B cell (primary cell): Measurements from ENCODE around the gene PALLD. TPM values are rescaled to one million over a fixed set of nuclear protein-coding genes. Genes with fewer than 3 reads are reported as not detected.

ENCODE experiments used
- ATAC-seq: fragments of 200-7000 bp; cut with Tn5 transposase; one replicate; pipeline ENCODE4 v1.10.0; 2021; ENCODE audit warnings: low read depth, mild to moderate bottlenecking, moderate number of reproducible peaks, moderate library complexity
- CTCF ChIA-PET: fragments of 350-600 bp; sonication (Branson Sonifier 250); formaldehyde crosslinking; loops from one replicate; lab custom pipeline; 2021; ENCODE audit warnings: antibody characterized with exemption, inconsistent platforms; lab: Charles Lee
- POLR2A ChIA-PET: fragments of 350-600 bp; sonication (Branson Sonifier 250); formaldehyde crosslinking; loops from one replicate; lab custom pipeline; 2021; ENCODE audit warnings: antibody characterized with exemption; lab: Charles Lee
- DNase-seq: peaks from one replicate; pipeline ENCODE4 v3.0.0; 2013
- H2AFZ ChIP-seq: 2 replicates; pipeline ENCODE4 v1.6.1; 2012; ENCODE audit warnings: mild to moderate bottlenecking, low read depth, low read length; ENCODE audit not compliant: insufficient read depth, poor library complexity, severe bottlenecking
- H3K27ac ChIP-seq, 2 donors: 1 replicate in 1 of 2; 2 replicates in 1 of 2; pipeline ENCODE4 v1.5.1; 2012 to 2013; ENCODE audit warnings: low read length in 2 of 2, mild to moderate bottlenecking in 2 of 2, moderate library complexity in 1 of 2
- H3K27me3 ChIP-seq, 4 experiments: fragments of 200-600 bp in 1 of 4; sonication (generic) in 1 of 4; replicated peaks in 1 of 4; 1 replicate in 2 of 4; 2 replicates in 2 of 4; pipeline versions ENCODE4 v1.6.1 to v1.7.0; 2013 to 2016; ENCODE audit warnings: low read length in 3 of 4, mild to moderate bottlenecking in 2 of 4, mixed read lengths in 1 of 4, moderate library complexity in 1 of 4; ENCODE audit not compliant: insufficient read depth in 4 of 4, control insufficient read depth in 3 of 4; ENCODE audit errors: control extremely low read depth in 1 of 4
- H3K36me3 ChIP-seq, 2 experiments: replicated peaks in 1 of 2; 1 replicate in 1 of 2; 2 replicates in 1 of 2; pipeline versions ENCODE4 v1.6.1 to v1.7.1; 2013; ENCODE audit warnings: low read length in 1 of 2; ENCODE audit not compliant: insufficient read depth in 2 of 2, control insufficient read depth in 1 of 2; ENCODE audit errors: control extremely low read depth in 1 of 2, extremely low read depth in 1 of 2
- H3K4me1 ChIP-seq, 2 donors: fragments of 200-600 bp in 1 of 2; sonication (generic) in 1 of 2; 1 replicate in 1 of 2; 2 replicates in 1 of 2; pipeline versions ENCODE4 v1.5.1 to v1.6.1; 2013 to 2017; ENCODE audit warnings: low read length in 2 of 2; ENCODE audit not compliant: control insufficient read depth in 2 of 2, insufficient read depth in 2 of 2
- H3K4me2 ChIP-seq: replicated peaks from 2 replicates; pipeline ENCODE3; 2012; ENCODE audit warnings: mild to moderate bottlenecking, low read depth, low read length; ENCODE audit not compliant: poor library complexity, severe bottlenecking
- H3K4me3 ChIP-seq, 5 experiments: fragments of 200-600 bp in 1 of 5; sonication (generic) in 1 of 5; 1 replicate in 3 of 5; 2 replicates in 2 of 5; pipeline versions ENCODE4 v1.5.1 to v1.7.0; 2011 to 2016; ENCODE audit warnings: low read length in 4 of 5, mild to moderate bottlenecking in 4 of 5, low read depth in 2 of 5, control low read depth in 1 of 5, moderate library complexity in 1 of 5; ENCODE audit not compliant: insufficient read depth in 1 of 5; ENCODE audit errors: control extremely low read depth in 1 of 5, extremely low read depth in 1 of 5
- H3K79me2 ChIP-seq: fragments of 200-600 bp; sonication (generic); one replicate; pipeline ENCODE4 v1.6.0; 2016; ENCODE audit warnings: low read length; ENCODE audit not compliant: control insufficient read depth, insufficient read depth
- H3K9ac ChIP-seq: fragments of 200-600 bp; sonication (generic); 2 replicates; pipeline ENCODE4 v1.6.1; 2017; ENCODE audit warnings: mild to moderate bottlenecking, low read length, moderate library complexity
- H3K9me3 ChIP-seq, 3 donors: one replicate each; pipeline versions ENCODE4 v1.6.1 to v1.7.1; 2013; ENCODE audit warnings: low read length in 2 of 3; ENCODE audit not compliant: control insufficient read depth in 2 of 3, insufficient read depth in 1 of 3; ENCODE audit errors: control extremely low read depth in 1 of 3
- H4K20me1 ChIP-seq: 2 replicates; pipeline ENCODE4 v1.6.0; 2012; ENCODE audit warnings: mild to moderate bottlenecking, low read length; ENCODE audit not compliant: insufficient read depth, control insufficient read depth, poor library complexity, severe bottlenecking
- H3K27ac Mint-ChIP-seq: one replicate; pipeline ENCODE4 v1.8.0; 2021; ENCODE audit warnings: mixed read lengths
- H3K27me3 Mint-ChIP-seq: one replicate; pipeline ENCODE4 v1.8.0; 2021; ENCODE audit warnings: mixed read lengths
- H3K4me1 Mint-ChIP-seq: one replicate; pipeline ENCODE4 v1.8.0; 2021; ENCODE audit warnings: mixed read lengths
- H3K4me3 Mint-ChIP-seq: one replicate; pipeline ENCODE4 v1.8.0; 2021; ENCODE audit warnings: mixed read lengths
- H3K9me3 Mint-ChIP-seq: one replicate; pipeline ENCODE4 v1.8.0; 2022; ENCODE audit warnings: mixed read lengths; ENCODE audit not compliant: insufficient read depth
- CTCF ChIP-seq: fragments of 200-600 bp; IDR thresholded peaks from one replicate; pipeline ENCODE4 v1.8.0; 2022; ENCODE audit warnings: antibody characterized with exemption, mild to moderate bottlenecking
- EZH2 ChIP-seq: IDR thresholded peaks from 2 replicates; pipeline ENCODE4 v1.6.1; 2012; ENCODE audit warnings: borderline replicate concordance, low read depth, mild to moderate bottlenecking, moderate library complexity, low read length; ENCODE audit not compliant: insufficient read depth, poor library complexity, severe bottlenecking
- WGBS: methylation state at CpG from one replicate; pipeline ENCODE4 v1.1.5; 2013; ENCODE audit warnings: missing lambda C conversion rate; ENCODE audit not compliant: insufficient coverage; 5-methylcytosine and 5-hydroxymethylcytosine counted together
- intact Hi-C: fragments of 100-400 bp; cut with micrococcal nuclease; formaldehyde crosslinking; loops from one replicate; pipeline ENCODE4 v1.10.0; 2022
- polyA plus RNA-seq: library from polyadenylated mRNA; depleted of rRNA; stranded (reverse); fragments of >200 nt; gene quantifications from 2 replicates; pipeline ENCODE4 v1.2.3, GENCODE V29; 2012
- total RNA-seq, 2 donors: library from RNA; stranded (reverse); fragments of 120-200 nt in 1 of 2; gene quantifications; 1 replicate in 1 of 2; 2 replicates in 1 of 2; pipeline versions ENCODE4 v1.2.3 to v1.2.4, GENCODE V29; 2013 to 2022

The PALLD gene
- total and polyA plus RNA-seq, 2 donors (not counting 1 experiment from before 2014, with no cell fraction given): 0.63 to 0.71 TPM

- Mint-ChIP-seq H3K27ac (no peak overlapping the region), H3K4me1 (no peaks in the 10 kb centered on the region), H3K27me3 (peaks cover 12% of the 10 kb centered on the region), H3K4me3 (no peak overlapping the region), H3K9me3 (no peaks in the 10 kb centered on the region)
- peaks cover 0 to 2% (median 0%) of the 10 kb centered on the region in 4 experiments for H3K27me3 ChIP-seq
- no peaks in the 10 kb centered on the region for H3K9me3 ChIP-seq
- DNase-seq (no peak), ATAC-seq (no peak)
- no peaks in the 10 kb centered on the region for H3K36me3 ChIP-seq
- no peak overlapping the region for H3K9ac ChIP-seq
- TF ChIP-seq CTCF (no peak), EZH2 (no peak)
- CTCF ChIA-PET: no interaction called here
- 100% methylated on average over 4 of the region's 7 CpGs for WGBS
- no peak overlapping the region for H3K4me2 ChIP-seq
- H3K79me2 ChIP-seq: no peaks in the 10 kb centered on the region
- H2AFZ ChIP-seq: no peak overlapping the region
- intact Hi-C loops: no loop called here
- no peaks in the 10 kb centered on the region for H4K20me1 ChIP-seq
- POLR2A ChIA-PET: no interaction called here
- H3K4me1 ChIP-seq: no peaks in the 10 kb centered on the region
- no peak overlapping the region for H3K27ac ChIP-seq
- no peak overlapping the region for H3K4me3 ChIP-seq
Measured at GRCh38 chr4:168541266-168541953, 44.6 kb downstream of the PALLD start.

GRCh38 chr4:168549143-168549542 is 52.3 kb downstream of the PALLD start:
- CTCF ChIA-PET: no interaction called here
- no peak overlapping the region for H3K4me2 ChIP-seq

More at GRCh38 chr4:168549143-168549542, 52.3 kb downstream of the PALLD start:
- no peak overlapping the region for H3K27ac ChIP-seq
- H3K79me2 ChIP-seq: no peaks in the 10 kb centered on the region
- H3K36me3 ChIP-seq: no peaks in the 10 kb centered on the region
- no peak overlapping the region for H3K9ac ChIP-seq
- H3K4me3 Mint-ChIP-seq: no peak overlapping the region
- H2AFZ ChIP-seq: no peak overlapping the region
- H3K27ac Mint-ChIP-seq: no peak overlapping the region
- H4K20me1 ChIP-seq: no peaks in the 10 kb centered on the region
- WGBS: no CpG with 5 or more reads among the region's 4 CpGs
- H3K9me3 ChIP-seq: no peaks in the 10 kb centered on the region
- no peaks in the 10 kb centered on the region for H3K9me3 Mint-ChIP-seq
- intact Hi-C loops: no loop called here
- DNase-seq: no peak
- H3K27me3 ChIP-seq: peaks cover 0 to 2% (median 0%) of the 10 kb centered on the region in 4 experiments
- no peaks in the 10 kb centered on the region for H3K4me1 Mint-ChIP-seq
- TF ChIP-seq CTCF (no peak), EZH2 (no peak)
- no peaks in the 10 kb centered on the region for H3K4me1 ChIP-seq
- no peak overlapping the region for H3K4me3 ChIP-seq
- H3K27me3 Mint-ChIP-seq: peaks cover 7% of the 10 kb centered on the region
- POLR2A ChIA-PET: no interaction called here
- ATAC-seq: no peak
